Keratinocyte (primary cell): ENCODE measurements around the gene CRKL. TPM values are rescaled to one million over a fixed set of nuclear protein-coding genes. Genes with fewer than 3 reads are reported as not detected.
A peak's percentile ranks its signal among the peaks of the same experiment; 100 is the strongest.

Source experiments
- DNase-seq: peaks from one replicate; pipeline ENCODE4 v3.0.0-alpha.2; 2011; ENCODE audit warnings: low read depth, missing footprints, low spot score
- FAIRE-seq: peaks from 2 replicates; lab custom pipeline; 2011; peaks lifted over from hg19 to GRCh38; lab: Jason Lieb, UNC
- H2AFZ ChIP-seq: 2 replicates; pipeline ENCODE4 v1.6.0; 2012; ENCODE audit warnings: low read length, control low read depth, inconsistent platforms; ENCODE audit not compliant: control insufficient read depth
- H3K27ac ChIP-seq: 2 replicates; pipeline ENCODE4 v1.5.1; 2011; ENCODE audit warnings: low read length; ENCODE audit not compliant: control insufficient read depth, insufficient read depth
- H3K27me3 ChIP-seq: 3 replicates; pipeline ENCODE4 v1.6.0; 2011; ENCODE audit warnings: low read length; ENCODE audit not compliant: control insufficient read depth, insufficient read depth; ENCODE audit errors: extremely low read depth
- H3K36me3 ChIP-seq, 2 experiments: 2 replicates in 1 of 2; 3 replicates in 1 of 2; pipeline ENCODE4 v1.5.1; 2011; ENCODE audit warnings: low read length in 2 of 2, mild to moderate bottlenecking in 1 of 2; ENCODE audit not compliant: control insufficient read depth in 2 of 2, insufficient read depth in 2 of 2; ENCODE audit errors: extremely low read depth in 1 of 2
- H3K4me1 ChIP-seq: 3 replicates; pipeline ENCODE4 v1.5.1; 2011; ENCODE audit warnings: low read length; ENCODE audit not compliant: control insufficient read depth, insufficient read depth; ENCODE audit errors: extremely low read depth
- H3K4me2 ChIP-seq: 3 replicates; pipeline ENCODE4 v1.6.0; 2011; ENCODE audit warnings: low read depth, low read length; ENCODE audit not compliant: control insufficient read depth, insufficient read depth; ENCODE audit errors: extremely low read depth
- H3K4me3 ChIP-seq, 3 experiments: fragments of 200-600 bp in 1 of 3; sonication (generic) in 1 of 3; 2 replicates in 2 of 3; 3 replicates in 1 of 3; pipeline ENCODE4 v1.5.1; 2011 to 2016; ENCODE audit warnings: low read length in 3 of 3, mild to moderate bottlenecking in 3 of 3, control low read depth in 2 of 3, inconsistent platforms in 1 of 3, low read depth in 1 of 3, mixed read lengths in 1 of 3, mixed run types in 1 of 3, moderate library complexity in 1 of 3; ENCODE audit not compliant: control insufficient read depth in 2 of 3, insufficient read depth in 2 of 3; ENCODE audit errors: extremely low read depth in 1 of 3
- H3K79me2 ChIP-seq: 2 replicates; pipeline ENCODE4 v1.6.0; 2012; ENCODE audit warnings: low read length; ENCODE audit not compliant: control insufficient read depth, insufficient read depth
- H3K9ac ChIP-seq: 3 replicates; pipeline ENCODE4 v1.6.0; 2011; ENCODE audit warnings: low read length; ENCODE audit not compliant: control insufficient read depth, insufficient read depth; ENCODE audit errors: extremely low read depth
- H3K9me1 ChIP-seq: 3 replicates; pipeline ENCODE4 v1.6.0; 2011; ENCODE audit warnings: low read length; ENCODE audit not compliant: control insufficient read depth, insufficient read depth; ENCODE audit errors: extremely low read depth
- H3K9me3 ChIP-seq: 2 replicates; pipeline ENCODE4 v1.5.1; 2012; ENCODE audit warnings: low read depth, low read length; ENCODE audit not compliant: control insufficient read depth
- H4K20me1 ChIP-seq: 3 replicates; pipeline ENCODE4 v1.6.0; 2011; ENCODE audit warnings: low read length; ENCODE audit not compliant: control insufficient read depth, insufficient read depth; ENCODE audit errors: extremely low read depth
- CTCF ChIP-seq, 3 experiments: IDR thresholded peaks in 1 of 3; conservative IDR thresholded peaks in 1 of 3; optimal IDR thresholded peaks in 1 of 3; 2 replicates in 2 of 3; 3 replicates in 1 of 3; pipeline versions ENCODE3 to v1.5.1; 2011; ENCODE audit warnings: low read length in 3 of 3, mild to moderate bottlenecking in 3 of 3, moderate library complexity in 2 of 3, control low read depth in 1 of 3, inconsistent platforms in 1 of 3; ENCODE audit not compliant: insufficient read depth in 2 of 3; ENCODE audit errors: extremely low read depth in 1 of 3
- EZH2 ChIP-seq: IDR thresholded peaks from one replicate; pipeline ENCODE4 v1.6.1; 2012; ENCODE audit warnings: inconsistent platforms, mild to moderate bottlenecking, low read length, moderate library complexity
- dilution Hi-C: fragments of 300-500 bp; cut with MboI; formaldehyde crosslinking; loops from one replicate; pipeline ENCODE4 v1.7.0; 2020; ENCODE audit warnings: low sequenced_read_pairs; ENCODE audit not compliant: extremely low pct_ligation_motif_present
- polyA plus RNA-seq, 5 experiments: library from polyadenylated mRNA; depleted of rRNA in 3 of 5; stranded (reverse) in 3 of 5; stranded (forward) in 1 of 5; unstranded in 1 of 5; fragments of >200 nt; gene quantifications; 1 replicate in 1 of 5; 2 replicates in 3 of 5; 3 replicates in 1 of 5; pipeline versions ENCODE4 v1.2.1 to v1.2.3, GENCODE V29; 2011 to 2012; ENCODE audit warnings: missing spikeins in 2 of 5, low read depth in 1 of 5, low replicate concordance in 1 of 5

CRKL gene
- polyA plus RNA-seq, 1 donor (not counting 4 experiments of a cell fraction or from before 2014, with no cell fraction given) = 32.1 TPM

GRCh38 chr22:20963201-20964052 is 46.2 kb downstream of the CRKL start:
- Histone ChIP-seq H2AFZ (no peak overlapping the region), H3K9me1 (no peaks in the 10 kb centered on the region), H3K4me1 (peaks cover 17% of the 10 kb centered on the region), H3K27me3 (peaks cover 11% of the 10 kb centered on the region), H3K9me3 (no peaks in the 10 kb centered on the region), H3K4me3 (no peak overlapping the region), H3K4me2 (no peak overlapping the region), H3K79me2 (no peaks in the 10 kb centered on the region), H3K9ac (no peak overlapping the region), H3K36me3 (no peaks in the 10 kb centered on the region), H4K20me1 (no peaks in the 10 kb centered on the region), H3K27ac (no peak overlapping the region)
- TF ChIP-seq CTCF (optimal IDR thresholded peaks at IDR 0.05 in 1 of 3, IDR thresholded peaks at IDR 0.05 in 1 of 3, conservative IDR thresholded peaks at IDR 0.05 in 1 of 3; ENCODE audit: extremely low read depth in 1 of 3, insufficient read depth in 2 of 3, low read length in 3 of 3) (no peak), EZH2 (no peak)
- dilution Hi-C loops = no loop called here
- FAIRE-seq (no peak), DNase-seq (no peak)

GRCh38 chr22:20964090-20964798 is 47.0 kb downstream of the CRKL start:
- Histone ChIP-seq H2AFZ (no peak overlapping the region), H3K4me3 (peak overlapping the region in 1 of 3 experiments; percentile 48)

More at GRCh38 chr22:20964090-20964798, 47.0 kb downstream of the CRKL start:
- Histone ChIP-seq H3K4me1 (peaks cover 17% of the 10 kb centered on the region), H3K27ac (no peak overlapping the region), H3K36me3 (no peaks in the 10 kb centered on the region), H3K79me2 (no peaks in the 10 kb centered on the region), H3K9me1 (no peaks in the 10 kb centered on the region), H3K4me2 (peak overlapping the region; percentile 75), H3K27me3 (peaks cover 11% of the 10 kb centered on the region), H3K9me3 (no peaks in the 10 kb centered on the region), H3K9ac (no peak overlapping the region), H4K20me1 (no peaks in the 10 kb centered on the region)
- no peak for TF ChIP-seq CTCF (optimal IDR thresholded peaks at IDR 0.05 in 1 of 3, IDR thresholded peaks at IDR 0.05 in 1 of 3, conservative IDR thresholded peaks at IDR 0.05 in 1 of 3; ENCODE audit: extremely low read depth in 1 of 3, insufficient read depth in 2 of 3, low read length in 3 of 3)
- TF ChIP-seq EZH2 = no peak
- dilution Hi-C loops = no loop called here
- FAIRE-seq (no peak), DNase-seq (no peak)
